Skin epidermis (tissue), 12 donors: Measurements from ENCODE around the gene STK24.
A peak's percentile ranks its signal among the peaks of the same experiment; 100 is the strongest.

Experiments
- H3K27ac ChIP-seq, 21 experiments: fragments of 200-600 bp; sonication (generic) in 11 of 21; one replicate each; pipeline ENCODE4 v1.5.0; 2020; ENCODE audit warnings: mild to moderate bottlenecking in 3 of 21, inconsistent platforms in 2 of 21, moderate library complexity in 2 of 21
- H3K4me3 ChIP-seq, 7 experiments: fragments of 200-600 bp; sonication (generic) in 2 of 7; one replicate each; pipeline ENCODE4 v1.5.0; 2020; ENCODE audit warnings: inconsistent platforms in 2 of 7, mild to moderate bottlenecking in 2 of 7, moderate library complexity in 1 of 7

Gene STK24

DNA sequence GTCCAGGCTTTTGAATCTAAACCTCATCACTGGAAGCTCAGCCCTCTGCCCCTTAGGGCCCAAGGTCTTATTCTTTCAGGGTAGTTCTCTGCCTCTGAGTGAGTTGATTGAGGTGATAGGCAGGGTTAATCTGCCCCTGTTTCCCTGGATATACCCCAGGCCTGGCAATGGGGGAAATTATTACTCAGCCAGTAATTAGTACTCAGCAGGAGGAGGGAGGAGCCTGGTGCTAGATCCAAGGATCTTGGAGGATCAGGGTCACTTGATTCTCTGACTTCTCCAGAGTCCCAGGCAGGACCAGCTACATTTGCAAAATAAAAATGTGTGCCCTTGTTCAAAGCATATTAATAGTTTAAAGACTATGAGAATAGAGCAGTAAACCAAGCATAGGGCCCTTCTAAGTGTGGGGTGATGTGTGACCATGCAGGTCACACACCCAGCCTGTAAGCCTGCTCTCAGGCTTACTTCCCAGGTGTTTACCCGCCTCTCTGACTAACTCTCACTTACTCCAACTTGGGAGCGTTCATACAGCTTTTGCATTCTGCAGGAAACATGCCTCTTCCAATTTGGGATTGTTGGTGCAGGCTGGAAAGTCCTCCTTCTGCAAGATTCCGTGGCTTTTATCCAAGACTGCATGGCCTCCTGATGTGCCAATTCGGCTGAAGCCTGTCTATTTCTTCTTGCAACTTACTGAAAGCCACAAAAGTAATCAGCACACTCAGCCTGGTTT lies 7.9 kb upstream of the STK24 start:
- H3K4me3 ChIP-seq: no peak overlapping the region
- H3K27ac ChIP-seq: peak overlapping the region in 15 of 21 experiments; percentile 12 to 74 (median 49)

DNA sequence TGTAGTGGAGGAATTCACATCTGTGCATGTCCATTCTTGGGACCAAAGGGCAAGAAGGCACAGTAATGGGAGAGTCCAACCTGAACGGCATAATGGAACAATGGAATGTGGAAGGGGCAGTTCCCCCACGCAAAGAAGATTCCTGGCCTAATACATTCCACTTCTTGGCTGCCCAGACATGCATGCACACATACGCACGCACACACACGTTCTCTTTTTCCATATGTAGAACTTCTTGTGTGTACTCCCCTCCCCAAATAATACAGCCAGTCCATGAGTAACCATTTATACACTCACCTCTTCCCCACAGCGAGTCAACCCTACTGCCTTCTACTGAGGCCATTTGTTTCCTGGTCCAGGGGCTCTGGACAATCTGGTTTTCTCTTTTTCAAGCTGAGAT lies 6.0 kb upstream of the STK24 start:
- H3K27ac ChIP-seq: peak overlapping the region in 13 of 21 experiments; percentile 21 to 78 (median 61)
- no peak overlapping the region for H3K4me3 ChIP-seq

DNA sequence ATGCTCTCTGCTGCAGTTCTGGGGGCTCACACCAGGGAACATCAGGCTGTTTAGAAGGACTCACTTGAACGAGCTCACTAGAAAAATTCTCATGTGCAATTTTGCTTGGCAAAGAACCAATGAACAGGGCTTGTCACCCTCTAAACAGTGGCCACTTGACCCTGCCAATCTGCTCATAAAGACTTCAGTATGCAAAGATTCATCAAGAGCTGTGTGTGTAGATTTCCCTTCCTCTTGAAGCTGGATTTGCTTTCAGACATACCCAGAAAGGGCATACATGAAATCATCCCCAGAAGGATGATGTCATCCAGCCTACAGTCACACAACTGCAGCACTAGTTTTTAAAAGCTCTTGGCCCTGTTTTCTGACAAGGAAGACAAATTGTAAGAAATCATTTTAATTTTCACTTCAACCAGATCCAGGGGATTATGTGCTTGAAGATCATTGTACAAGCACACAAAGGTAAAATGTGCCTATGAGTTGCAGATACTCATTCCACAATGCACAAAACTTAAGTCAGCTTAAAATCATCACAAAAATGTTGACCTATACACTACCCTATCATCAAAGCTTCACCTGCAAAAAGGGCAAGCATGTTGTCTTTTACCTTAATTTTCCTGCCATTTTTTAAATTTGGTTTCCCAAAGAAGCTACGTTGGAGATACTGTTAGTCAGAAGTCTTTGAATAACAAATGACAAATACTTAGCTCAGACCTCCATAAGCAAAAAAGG lies 5.2 kb upstream of the STK24 start:
- H3K4me3 ChIP-seq: no peak overlapping the region
- peak overlapping the region in 14 of 21 experiments; percentile 2 to 78 (median 50) for H3K27ac ChIP-seq

DNA sequence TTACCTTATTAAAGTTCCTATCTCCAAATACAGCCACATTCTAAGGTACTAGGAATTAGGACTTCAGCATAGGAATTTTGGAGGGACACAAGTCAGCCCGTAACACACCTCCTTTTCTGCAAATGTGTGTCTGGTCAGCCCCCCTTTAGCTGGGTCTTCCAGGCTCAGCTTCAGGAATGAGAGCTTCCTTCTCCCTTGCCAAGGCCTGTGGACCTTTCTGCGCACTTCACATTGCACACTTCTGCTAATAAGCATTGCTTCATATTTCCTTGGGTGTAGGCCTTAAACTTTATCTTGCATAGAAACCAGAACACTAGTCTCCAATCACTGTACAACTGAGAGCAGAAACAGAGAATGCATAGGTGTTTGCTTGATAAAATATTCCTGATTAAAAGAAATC lies 4.5 kb upstream of the STK24 start:
- H3K4me3 ChIP-seq: no peak overlapping the region
- peak overlapping the region in 7 of 21 experiments; percentile 28 to 75 (median 55) for H3K27ac ChIP-seq

DNA sequence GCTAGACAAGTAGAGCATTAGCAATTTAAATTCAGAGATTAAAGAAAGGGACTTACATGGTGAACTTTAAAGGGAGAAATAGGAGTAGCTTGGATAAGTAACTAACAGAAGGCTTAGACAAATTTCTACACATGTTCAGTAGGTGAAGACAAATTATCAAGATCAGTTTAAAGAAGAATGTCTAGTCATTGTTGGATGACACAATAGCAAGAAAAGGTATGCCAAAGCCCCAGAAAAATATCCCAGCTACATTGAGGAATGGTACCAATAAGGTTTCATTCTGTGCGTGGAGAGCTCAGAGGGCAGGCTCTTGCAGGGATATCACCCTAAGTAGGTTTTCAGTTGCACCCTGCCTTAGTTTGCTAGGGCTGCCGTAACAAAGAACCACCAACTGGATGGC lies 3.5 kb upstream of the STK24 start:
- H3K4me3 ChIP-seq: no peak overlapping the region
- H3K27ac ChIP-seq: no peak overlapping the region

DNA sequence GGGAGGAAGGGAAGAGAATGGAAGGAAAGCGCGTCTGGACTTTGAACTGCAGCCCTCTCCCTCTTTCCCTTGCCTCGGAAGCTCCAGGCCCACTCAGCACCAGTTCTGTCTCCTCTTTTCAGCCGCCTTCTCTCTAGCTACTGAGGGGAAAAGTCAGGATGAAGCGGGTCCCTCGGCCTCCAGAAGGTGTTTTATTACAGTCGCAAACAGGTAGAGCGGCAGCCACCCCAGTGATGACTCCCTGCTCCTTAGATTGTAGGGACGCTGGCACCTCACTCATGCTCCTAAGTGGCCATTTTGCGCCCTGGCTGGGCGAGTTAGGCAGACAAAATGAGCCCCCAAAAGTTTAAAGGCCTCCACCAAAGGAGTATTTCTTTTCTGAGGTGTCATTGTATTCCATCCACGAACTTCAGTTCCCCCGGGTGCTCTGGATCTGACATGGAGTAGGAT lies 954 bp upstream of the STK24 start:
- H3K4me3 ChIP-seq: peak overlapping the region; percentile 35 to 98 (median 46)
- peak overlapping the region; percentile 90 to 99 (median 96) for H3K27ac ChIP-seq

DNA sequence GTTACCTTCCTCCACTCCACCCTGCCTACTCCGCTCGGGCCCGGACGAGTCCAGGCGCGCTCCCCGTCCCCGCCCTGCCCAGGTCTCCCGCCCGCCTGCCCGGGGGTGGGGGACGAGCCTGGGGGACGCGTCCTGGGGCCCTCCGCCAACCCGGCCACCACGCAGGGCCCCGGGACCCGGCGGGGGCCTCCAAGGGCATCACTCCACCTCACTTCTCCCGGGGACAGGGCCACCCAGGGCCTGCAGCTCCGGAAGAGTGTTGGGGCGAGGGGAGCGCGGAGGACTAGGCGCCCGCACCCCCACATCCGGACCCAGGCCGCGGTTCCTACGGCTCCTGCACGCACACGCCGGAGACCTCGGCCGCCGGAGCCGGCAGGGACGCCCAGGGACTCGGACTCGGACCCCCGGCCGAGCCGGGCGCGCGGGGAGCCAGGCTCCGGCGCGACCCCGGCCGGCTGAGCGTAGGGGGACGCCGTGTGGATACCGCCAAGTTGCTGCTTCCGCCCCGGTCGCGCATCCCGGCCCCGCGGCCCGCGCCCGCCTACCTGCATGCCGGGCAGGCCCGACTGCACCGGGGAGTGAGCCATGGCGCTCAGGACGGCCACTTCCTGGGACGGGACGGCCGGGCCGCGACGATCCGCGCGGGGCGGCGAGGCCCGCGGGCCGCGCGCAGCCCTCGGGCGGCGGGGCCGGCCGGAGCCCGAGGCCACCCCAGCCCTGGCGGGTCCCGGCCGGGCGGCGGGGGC lies 534 bp downstream of the STK24 start:
- H3K4me3 ChIP-seq: peak overlapping the region; percentile 69 to 98 (median 92)
- peak overlapping the region; percentile 89 to 100 (median 98) for H3K27ac ChIP-seq

DNA sequence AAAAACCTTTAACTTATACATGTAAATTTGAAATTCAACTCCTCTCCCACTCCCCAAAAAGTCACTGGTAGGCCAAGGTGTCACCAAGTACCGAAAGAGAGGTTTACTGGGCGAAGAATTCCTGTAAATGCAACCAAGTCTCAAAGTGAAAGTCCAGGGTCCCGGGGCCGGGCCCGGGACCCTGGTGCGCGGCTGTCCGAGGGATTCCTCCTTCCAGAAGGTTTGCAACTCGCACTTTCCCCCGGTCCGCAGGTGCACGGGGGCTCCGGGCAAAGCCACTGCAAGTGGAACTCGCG lies 1.1 kb downstream of the STK24 start:
- Histone ChIP-seq H3K27ac (peak overlapping the region; percentile 89 to 100 (median 98)), H3K4me3 (peak overlapping the region; percentile 69 to 98 (median 92))

DNA sequence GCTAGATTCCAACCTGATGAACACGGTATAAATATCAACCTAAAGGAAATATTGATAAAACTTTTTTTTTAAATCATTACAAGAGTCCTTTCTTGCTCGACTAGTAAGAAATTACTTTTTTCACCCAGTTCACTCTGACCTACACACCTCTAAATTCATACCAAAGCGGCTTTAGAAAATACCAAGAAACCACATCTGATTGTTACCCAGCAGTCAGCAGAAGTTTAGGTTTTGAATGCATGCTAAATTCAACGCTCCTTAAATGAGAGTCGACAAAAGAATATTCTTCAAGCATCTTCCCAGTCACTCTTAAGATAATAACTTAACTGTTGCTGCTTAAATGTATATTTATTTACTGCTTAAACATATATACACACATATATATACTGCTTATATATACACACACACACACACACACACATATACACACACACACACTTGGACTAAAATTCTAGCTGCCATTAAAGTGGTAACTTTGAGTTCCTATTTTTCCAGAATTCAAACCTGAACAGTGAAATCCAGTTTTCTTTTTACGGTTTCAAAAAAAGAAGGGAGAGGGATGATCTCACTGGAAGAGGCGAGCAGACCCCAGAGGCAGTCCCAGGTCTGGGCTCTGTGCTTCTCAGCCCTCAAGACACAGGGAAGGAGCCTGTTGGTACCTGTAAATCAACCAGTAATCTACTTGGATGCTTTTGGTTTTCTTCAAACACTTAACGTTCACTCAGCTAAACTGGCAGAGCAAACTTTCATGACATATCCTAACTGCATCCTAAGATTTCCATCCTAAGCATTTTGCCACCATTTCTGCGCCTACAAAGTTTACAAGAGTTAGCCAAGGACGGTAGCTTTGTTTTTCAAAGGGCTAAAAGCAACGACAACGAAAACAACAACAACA lies 1.7 kb downstream of the STK24 start:
- peak overlapping the region; percentile 69 to 98 (median 92) for H3K4me3 ChIP-seq
- H3K27ac ChIP-seq: peak overlapping the region; percentile 89 to 100 (median 98)

DNA sequence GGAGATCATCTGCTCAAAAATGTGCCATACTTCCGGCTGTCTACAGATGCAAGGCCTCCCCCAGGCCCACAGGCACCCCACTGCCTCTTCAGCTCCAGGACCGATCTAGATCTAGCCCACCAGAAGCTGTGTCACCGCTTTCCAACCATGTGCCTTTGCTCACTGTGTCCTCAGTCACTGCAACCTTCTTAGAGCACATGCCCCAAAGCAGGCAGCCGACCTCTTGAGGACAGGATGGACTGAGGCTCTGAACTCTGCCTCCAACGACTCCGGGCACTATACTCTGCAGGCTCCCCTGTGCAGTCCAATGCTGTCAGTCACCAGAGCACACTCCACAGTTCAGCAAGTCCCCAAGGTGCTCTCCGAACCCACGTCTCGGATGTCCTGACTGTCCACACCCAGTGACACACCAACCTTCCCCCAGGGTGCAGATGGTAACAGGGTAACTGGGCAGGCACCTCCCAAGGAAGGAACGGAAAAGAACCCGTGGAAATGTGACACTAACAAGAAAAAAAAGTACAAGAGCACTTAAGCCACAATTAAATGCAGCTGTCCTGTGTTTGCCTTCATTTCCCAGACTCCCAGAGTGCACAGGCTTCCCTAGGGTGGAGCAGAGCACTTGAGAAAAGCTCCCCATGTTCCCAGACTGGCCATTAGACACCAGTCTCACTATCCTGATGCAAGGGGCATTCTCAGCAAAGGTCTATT lies 4.8 kb downstream of the STK24 start:
- H3K27ac ChIP-seq: peak overlapping the region in 19 of 21 experiments; percentile 14 to 83 (median 73)
- peak overlapping the region in 1 of 7 experiments; percentile 2 for H3K4me3 ChIP-seq

DNA sequence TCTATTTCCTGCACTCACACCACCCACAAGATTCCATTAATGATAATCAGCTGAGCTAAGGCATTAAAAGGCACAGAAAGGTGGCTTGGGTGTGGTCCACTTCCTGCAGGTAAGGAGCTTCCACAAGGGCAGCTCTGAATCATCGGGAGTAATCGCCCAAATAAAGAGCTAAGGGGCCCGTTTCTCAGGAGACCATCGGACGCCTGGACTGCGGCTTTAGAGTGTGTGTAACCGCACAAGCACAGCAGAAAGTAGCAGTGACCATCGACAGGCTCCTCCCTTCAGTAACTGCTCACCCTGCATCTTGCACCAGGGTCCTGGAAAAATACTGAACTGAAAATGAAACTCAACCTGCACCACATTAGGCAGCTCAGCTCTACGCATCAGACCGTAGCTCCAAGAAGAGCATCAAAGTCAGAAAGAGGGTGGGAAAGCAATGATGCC lies 6.0 kb downstream of the STK24 start:
- Histone ChIP-seq H3K4me3 (peak overlapping the region; percentile 5 to 34 (median 14)), H3K27ac (peak overlapping the region in 20 of 21 experiments; percentile 18 to 83 (median 72))

DNA sequence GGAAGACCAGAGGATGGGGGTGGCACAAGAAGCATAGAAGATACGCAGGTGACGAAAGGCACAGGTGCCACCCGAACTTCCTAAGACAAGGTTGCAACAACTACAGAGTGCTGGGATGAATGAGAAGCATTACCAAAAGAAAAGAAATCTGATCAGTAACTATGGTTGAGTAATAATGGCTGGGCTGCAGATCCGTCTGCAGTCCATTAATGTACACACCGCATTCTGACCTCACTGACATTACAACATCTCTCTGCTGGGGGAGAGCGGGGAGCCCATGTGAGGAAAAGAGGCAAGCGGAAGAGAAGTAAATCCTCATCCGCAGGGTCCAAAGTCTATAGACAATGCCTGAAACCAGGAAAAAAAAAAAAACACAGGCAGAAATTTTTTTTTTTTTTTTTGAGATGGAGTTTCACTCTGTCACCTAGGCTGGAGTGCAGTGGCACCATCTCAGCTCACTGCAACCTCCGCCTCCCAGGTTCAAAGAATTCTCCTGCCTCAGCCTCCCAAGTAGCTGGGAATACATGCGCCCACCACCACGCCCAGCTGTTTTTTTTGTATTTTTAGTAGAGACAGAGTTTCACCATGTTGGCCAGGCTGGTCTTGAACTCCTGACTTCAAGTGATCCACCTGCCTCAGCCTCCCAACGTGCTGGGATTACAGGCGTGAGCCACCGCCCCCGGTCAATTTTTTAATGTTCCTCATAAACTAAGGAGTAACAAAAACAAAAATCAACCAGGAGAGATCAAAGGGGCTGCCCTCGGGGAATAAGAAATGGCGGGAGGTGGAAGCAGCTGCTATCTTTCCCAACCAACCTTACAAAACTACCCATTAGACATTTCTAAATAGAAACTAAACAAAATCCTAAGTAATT lies 7.2 kb downstream of the STK24 start:
- peak overlapping the region in 17 of 21 experiments; percentile 20 to 83 (median 73) for H3K27ac ChIP-seq
- H3K4me3 ChIP-seq: peak overlapping the region in 2 of 7 experiments; percentile 13 to 34

DNA sequence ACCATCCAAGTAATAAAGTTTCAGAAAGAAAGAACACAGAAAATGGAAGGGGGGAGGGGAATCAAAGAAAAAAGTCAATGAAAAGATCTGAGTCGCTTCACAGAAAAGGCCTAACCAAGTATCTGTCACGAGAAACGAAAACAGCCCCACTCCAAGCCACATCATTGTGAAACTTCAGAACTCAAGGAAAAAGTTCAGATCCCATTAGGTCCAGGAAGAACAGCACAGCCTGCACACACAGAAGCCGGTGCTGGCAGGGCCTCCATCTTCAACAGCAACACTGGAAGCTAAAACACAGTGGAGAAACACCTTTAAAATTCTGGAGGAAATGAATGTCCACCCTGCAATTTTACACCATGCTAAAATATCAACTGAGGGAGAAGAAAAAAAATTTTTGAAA lies 8.0 kb downstream of the STK24 start:
- H3K27ac ChIP-seq: peak overlapping the region in 2 of 21 experiments; percentile 4 to 76

DNA sequence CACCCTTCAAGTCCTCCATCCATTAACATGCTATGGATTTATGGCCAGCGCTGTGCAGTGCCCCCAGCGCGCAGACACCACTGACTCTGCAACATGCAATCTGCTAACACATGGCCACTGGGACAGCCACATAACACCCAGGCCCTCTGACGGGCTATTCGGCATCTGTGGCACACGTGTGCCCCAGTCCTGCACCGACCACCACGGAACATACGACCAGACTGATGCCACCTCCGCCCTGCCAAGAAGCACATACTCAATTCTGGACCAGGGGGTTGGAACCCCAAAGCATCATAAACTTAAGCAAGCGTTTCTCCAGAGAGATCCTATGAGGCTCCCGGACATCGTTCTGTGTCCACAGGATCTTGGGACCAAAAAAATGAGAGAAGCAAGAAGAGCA lies 9.8 kb downstream of the STK24 start:
- Histone ChIP-seq H3K4me3 (no peak overlapping the region), H3K27ac (peak overlapping the region in 5 of 21 experiments; percentile 2 to 75 (median 25))

More for the DNA sequence above, 8.0 kb downstream of the STK24 start:
- no peak overlapping the region for H3K4me3 ChIP-seq

DNA sequence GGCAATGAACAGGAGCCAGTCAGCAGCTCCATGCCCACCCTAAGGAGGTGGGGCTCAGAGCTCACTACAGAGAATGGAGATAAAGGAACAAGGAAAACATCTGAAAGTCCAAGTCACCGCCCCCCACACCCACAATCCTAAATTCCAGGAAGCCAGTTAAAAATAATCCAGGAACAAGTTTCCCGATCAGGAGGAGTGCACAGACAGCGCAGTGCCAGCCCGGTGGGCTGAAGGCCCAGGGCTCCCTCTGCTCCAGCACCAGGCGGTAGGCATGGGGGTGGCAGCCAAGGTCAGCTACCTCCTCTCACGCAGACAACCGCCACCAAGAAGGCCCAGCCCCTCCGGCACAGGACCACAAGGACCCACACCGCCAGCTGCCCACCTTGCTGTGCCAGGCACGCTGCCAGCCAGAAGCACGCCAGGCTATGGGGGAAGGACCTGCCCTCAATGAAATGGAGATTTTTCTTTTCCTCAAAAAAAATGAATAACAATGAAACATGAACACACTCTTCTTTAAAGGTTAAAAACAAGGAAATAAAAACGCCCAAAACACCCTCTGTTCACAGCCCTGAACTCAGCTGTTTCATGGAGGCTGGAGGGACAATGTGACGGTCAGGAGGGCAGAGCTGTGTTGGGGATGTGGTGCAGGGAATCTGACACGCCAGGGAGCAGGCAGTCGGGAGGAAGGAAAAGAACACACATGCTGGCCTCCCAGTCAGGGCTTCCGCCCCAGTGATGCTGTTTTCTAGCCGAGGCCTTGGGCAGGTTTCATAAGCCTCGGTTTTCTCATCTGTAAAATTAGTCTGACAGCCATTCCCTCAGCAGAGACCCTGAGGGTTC lies 11.0 kb downstream of the STK24 start:
- peak overlapping the region in 18 of 21 experiments; percentile 39 to 86 (median 68) for H3K27ac ChIP-seq
- H3K4me3 ChIP-seq: no peak overlapping the region

DNA sequence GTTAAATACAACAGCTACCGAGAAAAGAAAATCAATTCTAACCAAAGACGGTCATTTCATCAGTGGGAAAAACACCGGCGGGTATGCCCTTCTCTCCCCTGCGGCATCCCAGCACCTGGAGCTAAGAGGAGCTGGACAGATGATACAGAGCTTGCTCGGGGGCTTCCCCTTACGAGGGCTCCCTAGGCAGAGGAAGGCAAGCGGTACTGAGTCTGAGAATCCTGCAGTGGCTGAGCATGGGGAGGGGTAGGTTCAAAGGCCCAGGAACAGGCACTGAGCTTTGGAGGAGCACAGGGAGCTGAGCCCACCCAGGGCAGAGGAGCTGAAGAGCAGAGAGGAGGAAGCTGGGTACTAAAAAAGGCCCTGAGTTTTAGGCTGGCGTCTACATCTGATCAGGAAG lies 12.7 kb downstream of the STK24 start:
- H3K4me3 ChIP-seq: no peak overlapping the region
- peak overlapping the region in 10 of 21 experiments; percentile 16 to 86 (median 50) for H3K27ac ChIP-seq

DNA sequence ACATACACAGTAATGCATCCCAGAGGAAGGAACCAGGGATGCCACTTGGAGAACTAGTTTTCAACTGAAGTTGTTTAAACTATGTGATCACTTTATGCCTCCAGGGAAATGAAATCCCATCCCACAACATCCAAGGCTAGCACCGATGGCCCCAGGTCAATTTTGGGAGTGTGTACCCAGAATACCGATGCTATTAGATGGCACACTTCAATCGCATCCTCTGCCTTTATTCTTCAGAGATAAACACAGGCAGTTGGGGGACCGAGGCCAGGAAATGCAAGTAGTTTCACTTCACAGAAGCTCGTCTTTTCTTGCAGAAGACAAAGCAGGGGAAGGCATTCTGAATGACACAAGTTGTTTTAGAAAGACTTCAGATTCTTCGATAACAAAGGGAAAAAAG lies 13.8 kb downstream of the STK24 start:
- Histone ChIP-seq H3K4me3 (peak overlapping the region in 3 of 7 experiments; percentile 7 to 15 (median 9)), H3K27ac (peak overlapping the region in 11 of 21 experiments; percentile 16 to 75 (median 46))
